Mesodermal cell (in vitro differentiated cells): Measurements from ENCODE around the gene CDCP1.

ENCODE experiments used
- H3K27ac ChIP-seq: 2 replicates; pipeline ENCODE4 v1.7.0; 2013; ENCODE audit warnings: mild to moderate bottlenecking, low read depth, low read length, moderate library complexity; ENCODE audit not compliant: severe bottlenecking
- H3K36me3 ChIP-seq: 2 replicates; pipeline ENCODE4 v1.7.1; 2013; ENCODE audit warnings: mild to moderate bottlenecking, low read length, moderate library complexity; ENCODE audit not compliant: control insufficient read depth, insufficient read depth
- H3K4me1 ChIP-seq: one replicate; pipeline ENCODE4 v1.7.1; 2013; ENCODE audit warnings: mild to moderate bottlenecking, low read length; ENCODE audit not compliant: insufficient read depth, control insufficient read depth, poor library complexity, severe bottlenecking
- H3K4me3 ChIP-seq: 2 replicates; pipeline ENCODE4 v1.7.0; 2013; ENCODE audit warnings: low read length, control low read depth, mild to moderate bottlenecking; ENCODE audit not compliant: insufficient read depth, poor library complexity, severe bottlenecking; ENCODE audit errors: extremely low read depth
- H3K9me3 ChIP-seq: 2 replicates; pipeline ENCODE4 v1.7.1; 2013; ENCODE audit warnings: mild to moderate bottlenecking, low read length, moderate library complexity; ENCODE audit not compliant: control insufficient read depth
- WGBS, 2 experiments: methylation state at CpG; one replicate each; pipeline ENCODE4 v1.1.5; 2013; ENCODE audit warnings: missing lambda C conversion rate in 2 of 2; ENCODE audit not compliant: insufficient coverage in 2 of 2; 5-methylcytosine and 5-hydroxymethylcytosine counted together

CDCP1 gene

GRCh38 chr3:45135959-45136358, 10.2 kb downstream of the CDCP1 start:
- no peaks in the 10 kb centered on the region for H3K36me3 ChIP-seq
- no peak overlapping the region for H3K27ac ChIP-seq
- no peaks in the 10 kb centered on the region for H3K9me3 ChIP-seq
- no peaks in the 10 kb centered on the region for H3K4me1 ChIP-seq
- 100% methylated on average over 1 of the region's 1 CpG for WGBS, 2 experiments
- H3K4me3 ChIP-seq, result no peak overlapping the region

- no peaks in the 10 kb centered on the region for H3K4me1 ChIP-seq
- H3K36me3 ChIP-seq, result no peaks in the 10 kb centered on the region
- no peak overlapping the region for H3K4me3 ChIP-seq
- H3K27ac ChIP-seq, result no peak overlapping the region
- H3K9me3 ChIP-seq, result no peaks in the 10 kb centered on the region
- 88 to 97% methylated on average over 4 of the region's 5 CpGs for WGBS, 2 experiments
Measured at GRCh38 chr3:45134758-45135521, 11.2 kb downstream of the CDCP1 start.

GRCh38 chr3:45132568-45133211, 13.5 kb downstream of the CDCP1 start:
- 89 to 91% methylated on average over 4 of the region's 5 CpGs for WGBS, 2 experiments
- no peaks in the 10 kb centered on the region for H3K9me3 ChIP-seq
- no peaks in the 10 kb centered on the region for H3K36me3 ChIP-seq
- no peak overlapping the region for H3K27ac ChIP-seq
- no peaks in the 10 kb centered on the region for H3K4me1 ChIP-seq
- H3K4me3 ChIP-seq, result no peak overlapping the region

GRCh38 chr3:45131201-45131600, 15.0 kb downstream of the CDCP1 start:
- Histone ChIP-seq H3K27ac (no peak overlapping the region), H3K36me3 (no peaks in the 10 kb centered on the region), H3K4me1 (no peaks in the 10 kb centered on the region), H3K9me3 (no peaks in the 10 kb centered on the region), H3K4me3 (no peak overlapping the region)
- WGBS, 2 experiments, result 100% methylated on average over 2 of the region's 2 CpGs

GRCh38 chr3:45130476-45130875, 15.7 kb downstream of the CDCP1 start:
- H3K4me3 ChIP-seq, result no peak overlapping the region
- H3K9me3 ChIP-seq, result no peaks in the 10 kb centered on the region
- H3K36me3 ChIP-seq, result no peaks in the 10 kb centered on the region
- H3K27ac ChIP-seq, result no peak overlapping the region
- H3K4me1 ChIP-seq, result no peaks in the 10 kb centered on the region
- WGBS, 2 experiments, result 90 to 100% methylated on average over 3 of the region's 3 CpGs

- WGBS, 2 experiments, result 92 to 93% methylated on average over 4 of the region's 4 CpGs
- Histone ChIP-seq H3K4me3 (no peak overlapping the region), H3K4me1 (peaks cover 7% of the 10 kb centered on the region), H3K36me3 (no peaks in the 10 kb centered on the region), H3K9me3 (no peaks in the 10 kb centered on the region), H3K27ac (no peak overlapping the region)
Measured at GRCh38 chr3:45128950-45129349, 17.2 kb downstream of the CDCP1 start.

GRCh38 chr3:45127130-45127822, 18.9 kb downstream of the CDCP1 start:
- Histone ChIP-seq H3K36me3 (no peaks in the 10 kb centered on the region), H3K27ac (no peak overlapping the region), H3K4me3 (no peak overlapping the region), H3K4me1 (peaks cover 12% of the 10 kb centered on the region), H3K9me3 (no peaks in the 10 kb centered on the region)
- WGBS, 2 experiments, result 90 to 95% methylated on average over 1 to 3 of the region's 3 CpGs

- 100% methylated on average over 5 of the region's 6 CpGs; no CpG with 5 or more reads in 1 of the 2 experiments for WGBS, 2 experiments
- Histone ChIP-seq H3K27ac (no peak overlapping the region), H3K9me3 (no peaks in the 10 kb centered on the region)
Measured at GRCh38 chr3:45126730-45127129, 19.4 kb downstream of the CDCP1 start.

GRCh38 chr3:45125550-45126026, 20.6 kb downstream of the CDCP1 start:
- Histone ChIP-seq H3K9me3 (no peaks in the 10 kb centered on the region), H3K36me3 (no peaks in the 10 kb centered on the region), H3K27ac (no peak overlapping the region), H3K4me1 (peaks cover 12% of the 10 kb centered on the region), H3K4me3 (no peak overlapping the region)
- 86 to 93% methylated on average over 1 to 2 of the region's 2 CpGs for WGBS, 2 experiments

More at GRCh38 chr3:45126730-45127129, 19.4 kb downstream of the CDCP1 start:
- Histone ChIP-seq H3K36me3 (no peaks in the 10 kb centered on the region), H3K4me3 (no peak overlapping the region), H3K4me1 (peaks cover 12% of the 10 kb centered on the region)

GRCh38 chr3:45124956-45125355, 21.2 kb downstream of the CDCP1 start:
- H3K36me3 ChIP-seq, result no peaks in the 10 kb centered on the region
- WGBS, 2 experiments, result 100% methylated on average over 1 of the region's 2 CpGs
- H3K9me3 ChIP-seq, result no peaks in the 10 kb centered on the region
- peaks cover 12% of the 10 kb centered on the region for H3K4me1 ChIP-seq
- H3K4me3 ChIP-seq, result no peak overlapping the region
- no peak overlapping the region for H3K27ac ChIP-seq
